Prostate gland (tissue), 2 donors: ENCODE measurements around the gene CD27.
A peak's percentile ranks its signal among the peaks of the same experiment; 100 is the strongest.

Experiments
- CTCF ChIP-seq, 4 experiments: fragments of 200-600 bp in 2 of 4; fragments of 450-650 bp in 2 of 4; sonication (generic) in 2 of 4; IDR thresholded peaks; 1 replicate in 3 of 4; 2 replicates in 1 of 4; pipeline ENCODE4 v1.5.1; 2016 to 2019; ENCODE audit warnings: antibody characterized with exemption in 4 of 4, mild to moderate bottlenecking in 2 of 4, moderate library complexity in 2 of 4
- POLR2A ChIP-seq: fragments of 450-650 bp; IDR thresholded peaks from one replicate; pipeline ENCODE4 v1.6.1; 2016; ENCODE audit warnings: antibody characterized with exemption, mild to moderate bottlenecking

DNA sequence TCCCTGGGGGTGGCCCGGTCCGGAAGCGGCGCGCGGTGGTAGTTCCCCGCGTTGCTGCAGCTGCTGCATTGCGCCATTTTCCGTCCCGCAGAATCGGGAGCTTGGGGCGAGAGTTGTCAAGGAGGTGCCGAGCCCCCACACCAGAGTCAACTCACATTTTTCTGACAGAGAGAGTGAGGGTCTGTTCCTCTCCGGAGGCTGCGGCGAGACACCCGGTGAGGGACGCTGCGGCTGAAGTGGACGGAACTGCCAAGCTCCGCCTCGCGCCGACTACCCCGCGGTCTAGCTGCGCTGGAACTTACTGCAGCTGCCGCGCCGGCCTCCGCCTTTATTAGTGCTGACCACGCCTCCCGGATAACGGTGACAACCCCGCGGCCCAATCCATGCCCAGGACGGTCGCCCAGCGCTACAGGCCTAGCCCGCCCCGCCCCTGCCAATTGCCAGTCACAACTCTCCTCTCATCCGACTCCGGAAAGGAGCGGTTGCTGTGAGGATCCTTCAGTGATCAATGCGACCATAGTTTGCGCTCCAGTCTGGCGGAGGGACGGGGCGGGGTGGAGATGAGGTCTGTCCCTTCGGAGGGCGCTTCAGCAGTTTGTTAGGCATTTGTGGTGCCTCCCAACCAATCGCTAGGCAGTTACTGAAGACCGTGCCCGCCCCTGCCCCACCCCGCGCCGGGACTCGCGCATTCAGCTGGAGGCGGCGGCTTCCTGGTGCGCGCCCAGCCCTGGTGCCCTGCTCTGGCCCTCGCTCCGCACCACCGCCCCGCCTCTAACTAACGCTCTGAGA, 25.8 kb downstream of the CD27 start, which contains the start of gene VAMP1:
- TF ChIP-seq CTCF (IDR thresholded peaks at IDR 0.05) (peak in 2 of 4 experiments; percentile 29 to 42), POLR2A (peak; percentile 99)
